Medulla oblongata (tissue), 1 donor: Measurements from ENCODE around the gene EOLA1.
"Not testable (repeated sequence)": the region's sequence is repeated elsewhere in the genome, so short reads cannot be mapped to it uniquely, and the experiment has no call there.

Experiments
- DNase-seq: peaks from one replicate; pipeline ENCODE4 v3.0.0-alpha.2; 2015; ENCODE audit errors: extremely low spot score

The EOLA1 gene

GRCh38 chrX:149545545-149546543 lies 5.0 kb downstream of the EOLA1 start:
- not testable (repeated sequence) for DNase-seq

GRCh38 chrX:149546962-149547361 lies 6.2 kb downstream of the EOLA1 start:
- not testable (repeated sequence) for DNase-seq

DNA sequence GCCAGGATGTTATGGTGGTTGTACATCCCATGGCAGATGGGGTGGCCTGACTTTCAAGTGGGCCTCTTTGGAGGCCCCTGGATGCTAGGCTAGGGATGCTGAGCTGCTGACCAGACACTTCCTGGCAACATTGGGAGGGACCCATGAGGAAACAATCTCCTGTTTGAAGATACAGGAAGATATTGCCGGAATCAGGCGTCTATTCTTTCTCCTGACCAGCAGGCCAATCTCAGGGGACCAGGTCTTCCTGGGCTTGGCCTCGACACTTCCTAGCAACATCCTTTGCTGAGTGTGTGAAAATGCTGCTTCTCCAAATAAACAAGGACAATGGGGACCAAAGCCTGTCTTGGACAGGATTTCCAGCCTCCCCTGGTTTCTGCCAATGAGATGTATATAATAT lies 7.0 kb downstream of the EOLA1 start:
- not testable (repeated sequence) for DNase-seq

GRCh38 chrX:149549701-149550100 lies 8.9 kb downstream of the EOLA1 start, which contains the start of gene HSFX3:
HSFX3 (minus strand) TSS chrX:149549924; CDS start chrX:149549852, 72 bp downstream.
- not testable (repeated sequence) for DNase-seq

DNA sequence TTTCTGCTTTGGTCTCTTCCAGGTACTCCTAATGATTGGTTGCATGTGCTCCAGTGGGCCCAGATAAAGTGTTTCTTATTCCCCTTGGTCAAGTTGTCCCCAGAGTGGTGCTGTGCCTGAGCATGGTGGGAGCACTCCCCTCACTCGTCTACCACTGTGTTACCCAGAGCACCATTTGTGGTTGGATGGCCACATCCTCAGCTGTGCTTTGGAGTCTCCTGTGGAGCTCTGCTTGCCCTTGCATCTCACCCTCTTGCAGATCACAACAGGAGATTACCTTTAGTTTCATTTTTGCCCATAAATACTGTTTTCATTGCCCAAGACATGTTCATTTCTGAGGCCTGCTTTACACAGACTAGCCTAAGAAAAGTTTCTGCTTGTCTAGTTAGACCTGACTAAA lies 9.6 kb downstream of the EOLA1 start:
- not testable (repeated sequence) for DNase-seq

DNA sequence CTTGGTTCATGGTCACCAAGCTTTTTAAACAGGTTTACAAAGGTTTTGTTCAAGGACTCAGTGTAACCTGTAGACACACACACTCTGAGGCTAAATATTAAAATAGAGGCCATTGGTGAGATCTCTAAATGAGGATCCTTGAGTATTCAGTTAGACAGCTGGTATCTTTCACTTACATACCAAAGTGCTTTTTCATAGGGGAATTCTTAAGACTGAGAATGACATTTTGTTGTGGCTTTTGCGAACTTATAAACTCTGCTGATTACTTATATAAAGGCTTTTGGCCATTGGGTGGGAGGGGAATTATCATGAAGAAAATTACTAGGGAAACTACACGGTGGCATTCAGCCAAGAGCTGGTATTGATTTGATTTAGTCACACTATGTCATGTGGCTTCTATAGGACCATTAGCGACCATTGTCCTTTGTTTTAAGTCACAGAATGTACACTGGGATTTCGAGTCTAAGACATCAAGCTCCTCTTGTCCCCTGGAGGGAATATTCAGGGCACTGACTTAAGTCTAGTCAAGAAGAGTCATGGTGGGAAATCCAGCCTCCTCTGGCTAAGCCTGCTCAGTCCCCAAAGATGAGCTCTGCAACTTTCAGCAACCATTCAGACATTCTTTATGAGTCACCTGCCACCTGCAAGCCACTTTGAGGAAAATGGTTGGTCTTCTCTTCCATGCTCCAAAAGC lies 10.6 kb downstream of the EOLA1 start:
- not testable (repeated sequence) for DNase-seq

DNA sequence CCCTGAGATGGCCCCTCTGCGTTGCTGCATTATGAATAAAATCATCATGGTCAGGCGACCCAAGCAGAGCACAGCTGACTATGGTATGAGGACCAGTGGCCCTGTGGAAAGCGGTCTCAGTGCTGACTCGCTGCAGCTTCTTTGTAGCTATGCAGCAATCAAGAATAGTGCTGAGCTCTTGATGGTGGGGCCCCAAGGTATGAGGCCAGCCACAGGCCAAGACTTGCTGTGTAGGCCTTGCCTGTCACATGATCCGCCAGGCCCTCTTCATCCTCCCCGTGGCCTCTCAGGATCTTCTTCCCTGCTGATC lies 11.1 kb downstream of the EOLA1 start:
- DNase-seq: not testable (repeated sequence)

- not testable (repeated sequence) for DNase-seq
Observed at GRCh38 chrX:149555251-149555650, 14.4 kb downstream of the EOLA1 start.

DNA sequence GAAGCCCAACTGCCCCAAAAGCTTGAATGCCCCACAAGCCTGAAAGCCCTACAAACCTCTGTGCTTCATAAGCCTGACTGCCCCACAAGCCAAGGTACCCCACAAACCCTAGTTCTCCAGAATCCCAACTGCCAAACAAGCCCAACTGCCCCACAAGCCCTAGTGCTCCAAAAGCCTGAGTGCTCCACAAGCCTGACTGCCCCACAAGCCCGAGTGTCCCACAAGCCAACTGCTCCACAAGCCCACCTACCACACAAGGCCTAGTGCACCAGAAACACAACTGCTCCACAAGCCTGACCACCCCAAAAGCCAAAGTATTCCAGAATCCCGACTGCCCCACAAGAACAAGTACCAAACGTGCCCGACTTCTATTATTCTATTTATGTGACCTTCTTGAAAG lies 22.5 kb downstream of the EOLA1 start:
- DNase-seq: no peak

- no peak for DNase-seq
Observed at GRCh38 chrX:149567621-149568417, 27.0 kb downstream of the EOLA1 start.

- DNase-seq: no peak
Observed at GRCh38 chrX:149568701-149569296, 28.0 kb downstream of the EOLA1 start.

DNA sequence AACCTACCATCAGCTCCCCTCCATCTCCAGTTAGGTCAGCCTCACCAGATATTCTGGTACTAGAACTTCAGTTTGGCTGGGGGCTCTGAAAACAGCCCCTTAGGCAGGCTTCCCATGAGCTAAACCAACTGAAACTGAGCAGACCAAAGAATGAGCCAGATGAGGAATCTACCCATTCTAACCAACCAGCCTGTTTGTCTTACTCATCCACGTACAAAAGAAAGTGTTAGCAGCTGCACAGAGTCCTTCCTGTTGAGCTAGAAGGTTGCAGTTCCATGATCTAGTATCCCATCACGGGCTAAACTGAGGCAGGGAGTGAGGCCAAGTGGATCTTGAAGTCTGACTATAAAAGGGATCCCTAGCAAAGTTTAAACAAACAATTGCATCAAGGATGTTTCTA lies 29.0 kb downstream of the EOLA1 start:
- DNase-seq: no peak

GRCh38 chrX:149570668-149571067 lies 29.9 kb downstream of the EOLA1 start:
- DNase-seq: no peak

DNA sequence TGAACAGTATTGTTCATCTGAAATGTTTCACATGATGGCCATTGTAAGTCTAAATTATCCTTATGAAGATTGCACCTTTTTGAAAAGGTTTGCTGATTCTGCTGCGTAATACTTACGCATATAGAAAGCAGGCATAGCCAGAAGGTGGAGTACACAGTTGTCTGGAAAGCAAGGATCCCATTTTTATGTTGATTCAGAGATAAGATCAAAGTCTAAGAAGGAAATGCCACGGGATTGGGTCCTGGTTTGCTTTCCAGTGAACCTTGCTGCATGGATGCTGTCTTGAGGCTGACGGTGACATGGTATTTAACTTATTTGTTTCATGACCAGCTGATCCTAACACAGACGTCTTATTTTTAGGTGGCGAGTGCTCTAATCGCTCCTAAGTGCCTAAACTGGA lies 31.0 kb downstream of the EOLA1 start:
- DNase-seq: no peak

DNA sequence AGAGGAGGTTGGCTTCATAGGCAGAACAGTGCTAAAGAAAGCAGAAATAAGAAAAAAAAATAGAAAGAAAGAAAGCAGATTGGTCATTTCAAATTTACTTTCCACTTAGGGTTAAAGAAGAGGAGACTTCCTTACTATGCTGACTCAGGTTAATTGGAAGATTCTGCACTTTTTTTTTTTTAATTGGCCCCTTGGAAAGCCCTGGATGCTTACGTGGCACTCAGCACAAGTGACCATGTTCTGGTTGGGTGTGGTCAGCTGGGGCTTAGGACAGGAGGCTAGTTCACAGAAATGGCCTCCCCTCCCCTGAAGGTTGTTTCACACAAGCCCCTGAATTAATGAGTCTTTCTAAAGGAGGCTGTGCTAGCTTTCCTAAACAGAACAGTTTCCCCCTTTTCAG lies 31.9 kb downstream of the EOLA1 start:
- DNase-seq: no peak

DNA sequence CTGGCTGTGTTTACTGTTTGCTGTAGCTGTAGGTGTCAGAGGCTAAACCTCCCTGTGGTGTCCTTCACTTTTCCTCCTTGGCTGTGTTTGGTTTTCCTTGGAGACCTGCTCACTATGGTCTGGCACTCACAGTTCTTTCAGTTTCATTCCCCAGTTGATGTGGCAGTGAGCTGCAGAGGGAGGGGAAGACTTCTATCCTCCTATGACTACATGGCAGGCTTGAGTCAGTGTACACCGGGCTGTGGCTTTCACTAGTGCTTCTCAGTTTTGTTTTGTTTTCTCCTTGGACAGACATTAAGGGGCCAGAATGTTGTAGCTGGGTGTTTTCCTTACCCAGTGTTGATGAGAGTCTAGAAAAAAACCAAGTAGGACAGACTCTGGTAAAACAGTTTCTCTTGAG lies 32.6 kb downstream of the EOLA1 start:
- DNase-seq: not testable (repeated sequence)

- not testable (repeated sequence) for DNase-seq
Observed at GRCh38 chrX:149585631-149586030, 44.8 kb downstream of the EOLA1 start.

GRCh38 chrX:149587359-149587758 lies 46.5 kb downstream of the EOLA1 start, which contains the start of gene MAGEA9B:
MAGEA9B (minus strand) TSS chrX:149587459; CDS start chrX:149583179, 4,280 bp downstream.
- DNase-seq: not testable (repeated sequence)

- not testable (repeated sequence) for DNase-seq
Observed at GRCh38 chrX:149590993-149591392, 50.2 kb downstream of the EOLA1 start.

GRCh38 chrX:149595214-149595613 lies 54.4 kb downstream of the EOLA1 start, which contains the start of gene HSFX2:
HSFX2 (minus strand) TSS chrX:149595314; CDS start chrX:149594700, 614 bp downstream.
- not testable (repeated sequence) for DNase-seq

DNA sequence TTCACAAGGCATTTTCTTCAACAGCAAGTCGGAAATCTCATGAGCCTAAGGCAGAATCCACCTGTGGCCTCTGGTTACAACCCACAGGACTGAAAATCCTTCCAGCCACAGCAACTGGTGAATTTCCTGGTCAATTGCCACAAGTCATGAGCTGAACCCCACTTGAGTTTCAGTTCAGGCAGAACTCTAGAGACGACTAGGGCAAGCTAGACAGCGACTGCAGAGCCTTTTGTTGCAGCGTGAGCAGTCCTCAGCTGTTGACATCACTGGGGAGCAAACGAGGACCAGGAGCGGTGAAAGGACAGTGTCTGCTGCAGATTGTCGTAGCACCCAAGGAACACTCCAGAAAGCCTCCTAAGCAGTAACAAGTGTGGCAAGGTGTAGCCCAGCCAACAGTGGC lies 55.1 kb downstream of the EOLA1 start:
- not testable (repeated sequence) for DNase-seq
